GM23338 (cell line): ENCODE measurements around the gene VSIR. TPM values are rescaled to one million over a fixed set of nuclear protein-coding genes. Genes with fewer than 3 reads are reported as not detected.

Source experiments
- ATAC-seq: fragments of 200-7000 bp; cut with Tn5 transposase; 3 replicates; pipeline ENCODE4 v1.9.1; 2020
- DNase-seq: peaks from one replicate; pipeline ENCODE4 v3.0.0-alpha.2; 2015; ENCODE audit warnings: low spot score
- H2AFZ ChIP-seq: fragments of 200-600 bp; sonication (generic); 2 replicates; pipeline ENCODE4 v1.8.0; 2016; ENCODE audit warnings: antibody characterized with exemption, mild to moderate bottlenecking, moderate library complexity
- H3F3A ChIP-seq: fragments of 200-600 bp; sonication (generic); replicated peaks from 2 replicates; pipeline ENCODE4 v1.8.0; 2017; ENCODE audit warnings: antibody characterized with exemption, mixed run types, low read depth
- H3K27ac ChIP-seq: fragments of 200-600 bp; sonication (generic); 2 replicates; pipeline ENCODE4 v1.6.1; 2016; ENCODE audit warnings: low read depth
- H3K27me3 ChIP-seq: fragments of 200-600 bp; sonication (generic); 2 replicates; pipeline ENCODE4 v1.8.0; 2016; ENCODE audit warnings: mild to moderate bottlenecking, mixed run types, moderate library complexity; ENCODE audit not compliant: insufficient read depth
- H3K36me3 ChIP-seq: fragments of 200-600 bp; sonication (generic); 2 replicates; pipeline ENCODE4 v1.8.0; 2016; ENCODE audit warnings: mild to moderate bottlenecking; ENCODE audit not compliant: insufficient read depth
- H3K4me1 ChIP-seq: fragments of 200-600 bp; sonication (generic); 2 replicates; pipeline ENCODE4 v1.8.0; 2016; ENCODE audit warnings: mild to moderate bottlenecking, moderate library complexity; ENCODE audit not compliant: insufficient read depth
- H3K4me2 ChIP-seq: fragments of 200-600 bp; sonication (generic); 2 replicates; pipeline ENCODE4 v1.7.1; 2017; ENCODE audit warnings: mixed run types
- H3K4me3 ChIP-seq: fragments of 200-600 bp; sonication (generic); 2 replicates; pipeline ENCODE4 v1.6.1; 2016; ENCODE audit warnings: mixed run types
- H3K79me2 ChIP-seq: fragments of 200-600 bp; sonication (generic); replicated peaks from 2 replicates; pipeline ENCODE4 v1.8.0; 2017; ENCODE audit warnings: mild to moderate bottlenecking; ENCODE audit not compliant: insufficient read depth
- H3K9me2 ChIP-seq: fragments of 200-600 bp; sonication (generic); 2 replicates; pipeline ENCODE4 v1.8.0; 2017; ENCODE audit not compliant: insufficient read depth
- H4K20me1 ChIP-seq: fragments of 200-600 bp; sonication (generic); replicated peaks from 2 replicates; pipeline ENCODE4 v1.8.0; 2017; ENCODE audit warnings: mild to moderate bottlenecking; ENCODE audit not compliant: insufficient read depth
- H3K27ac Mint-ChIP-seq: 2 replicates; pipeline ENCODE4 v1.8.0; 2020; ENCODE audit warnings: inconsistent platforms, mild to moderate bottlenecking, moderate library complexity, mixed read lengths
- H3K27me3 Mint-ChIP-seq: 3 replicates; pipeline ENCODE4 v1.8.0; 2022; ENCODE audit warnings: low read depth, mild to moderate bottlenecking, moderate library complexity, mixed read lengths, inconsistent platforms; ENCODE audit not compliant: insufficient read depth, poor library complexity
- H3K36me3 Mint-ChIP-seq: 3 replicates; pipeline ENCODE4 v1.8.0; 2021; ENCODE audit warnings: low read depth, mild to moderate bottlenecking, inconsistent platforms, moderate library complexity, mixed read lengths
- H3K4me1 Mint-ChIP-seq: 3 replicates; pipeline ENCODE4 v1.8.0; 2020; ENCODE audit warnings: mild to moderate bottlenecking, inconsistent platforms, mixed read lengths
- H3K4me3 Mint-ChIP-seq: 3 replicates; pipeline ENCODE4 v1.8.0; 2021; ENCODE audit warnings: moderate library complexity, mild to moderate bottlenecking, inconsistent platforms, mixed read lengths
- H3K9me3 Mint-ChIP-seq: 3 replicates; pipeline ENCODE4 v1.8.0; 2020; ENCODE audit warnings: moderate library complexity, mild to moderate bottlenecking, inconsistent platforms, mixed read lengths
- CREB1 ChIP-seq: fragments of 250-450 bp; sonication (Bioruptor Pico); IDR thresholded peaks from 2 replicates; pipeline ENCODE4 v1.5.0; 2020; ENCODE audit warnings: low read depth, mild to moderate bottlenecking, moderate library complexity
- CTCF ChIP-seq, 2 experiments: fragments of 200-600 bp in 1 of 2; sonication (generic) in 1 of 2; conservative IDR thresholded peaks; 2 replicates each; pipeline versions ENCODE4 v1.5.1 to v1.6.1; 2016 to 2017; ENCODE audit warnings: antibody characterized with exemption in 2 of 2, low read depth in 2 of 2, mild to moderate bottlenecking in 2 of 2, moderate library complexity in 1 of 2
- ETS1 ChIP-seq: IDR thresholded peaks from 2 replicates; pipeline ENCODE4 v1.6.1; 2016; ENCODE audit warnings: antibody characterized with exemption
- EZH2 ChIP-seq: fragments of 200-600 bp; sonication (generic); IDR thresholded peaks from one replicate; pipeline ENCODE4 v1.8.0; 2017; ENCODE audit warnings: antibody characterized with exemption, mild to moderate bottlenecking, low read depth; ENCODE audit not compliant: unreplicated experiment
- EZH2phosphoT487 ChIP-seq: fragments of 200-600 bp; sonication (generic); IDR thresholded peaks from one replicate; pipeline ENCODE4 v1.8.1; 2018; ENCODE audit warnings: antibody characterized with exemption; ENCODE audit not compliant: unreplicated experiment
- JUNB ChIP-seq: IDR thresholded peaks from one replicate; pipeline ENCODE4 v1.6.1; 2016; ENCODE audit warnings: antibody characterized with exemption; ENCODE audit not compliant: unreplicated experiment
- NANOG ChIP-seq: IDR thresholded peaks from 2 replicates; pipeline ENCODE4 v1.6.1; 2016; ENCODE audit warnings: antibody characterized with exemption, borderline replicate concordance
- POLR2AphosphoS5 ChIP-seq: IDR thresholded peaks from 2 replicates; pipeline ENCODE4 v1.6.1; 2016; ENCODE audit warnings: antibody characterized with exemption, low read depth
- REST ChIP-seq: IDR thresholded peaks from one replicate; pipeline ENCODE4 v1.6.1; 2018; ENCODE audit warnings: antibody characterized with exemption; ENCODE audit not compliant: unreplicated experiment
- STAT1 ChIP-seq: IDR thresholded peaks from one replicate; pipeline ENCODE4 v1.6.1; 2016; ENCODE audit warnings: antibody characterized with exemption; ENCODE audit not compliant: unreplicated experiment
- ZNF114 ChIP-seq: fragments of 250-450 bp; sonication (Bioruptor Pico); IDR thresholded peaks from 2 replicates; pipeline ENCODE4 v1.5.0; 2020; ENCODE audit warnings: mild to moderate bottlenecking, moderate library complexity
- ZNF331 ChIP-seq: fragments of 250-450 bp; sonication (Bioruptor Pico); IDR thresholded peaks from 2 replicates; pipeline ENCODE4 v1.5.0; 2020; ENCODE audit warnings: low read depth, mild to moderate bottlenecking, moderate library complexity
- polyA plus RNA-seq: library from polyadenylated mRNA; unstranded; fragments of >200 nt; fragmentation: Nextera tagmentation; extraction: Ambion mirVana; gene quantifications from 2 replicates; pipeline ENCODE4 v1.2.1, GENCODE V29; 2016
- total RNA-seq: library from RNA; depleted of rRNA; stranded (reverse); fragments of >200 nt; shearing (Covaris generic); gene quantifications from 2 replicates; pipeline ENCODE4 v1.2.3, GENCODE V29; 2014

The VSIR gene
- total and polyA plus RNA-seq, 2 experiments from 2014 or later, result 0.10 to 0.74 TPM

GRCh38 chr10:71712572-71713134, 60.7 kb downstream of the VSIR start (continued):
- TF ChIP-seq REST, result no peak

- no peak for DNase-seq
- Histone ChIP-seq H3F3A (no peaks in the 10 kb centered on the region), H3K27ac (no peak overlapping the region), H4K20me1 (no peaks in the 10 kb centered on the region), H3K4me2 (no peak overlapping the region), H3K4me3 (no peak overlapping the region), H3K9me2 (no peaks in the 10 kb centered on the region), H3K27me3 (no peaks in the 10 kb centered on the region), H3K36me3 (no peaks in the 10 kb centered on the region), H2AFZ (no peak overlapping the region), H3K4me1 (peaks cover 8% of the 10 kb centered on the region), H3K79me2 (no peaks in the 10 kb centered on the region)
- Mint-ChIP-seq H3K27ac (no peak overlapping the region), H3K36me3 (no peaks in the 10 kb centered on the region), H3K9me3 (no peaks in the 10 kb centered on the region), H3K4me1 (peaks cover 14% of the 10 kb centered on the region), H3K4me3 (no peak overlapping the region), H3K27me3 (peaks cover 20% of the 10 kb centered on the region)
- ATAC-seq, result no peak
- TF ChIP-seq REST (no peak), CREB1 (CRISPR knock-in tag) (no peak), CTCF (conservative IDR thresholded peaks at IDR 0.05; ENCODE audit: low read depth in 2 of 2) (no peak), JUNB (no peak), POLR2AphosphoS5 (no peak), ZNF331 (CRISPR knock-in tag) (no peak), ETS1 (no peak), NANOG (no peak), STAT1 (no peak), EZH2 (no peak), EZH2phosphoT487 (no peak), ZNF114 (CRISPR knock-in tag) (no peak)
These were observed 61.1 kb downstream of the VSIR start for GRCh38 chr10:71712170-71712569.
